Ovary (tissue), 3 donors: ENCODE data around the gene IL3RA.
"Not testable (repeated sequence)": the region's sequence is repeated elsewhere in the genome, so short reads cannot be mapped to it uniquely, and the experiment has no call there.

Experiments used
- EP300 ChIP-seq: sonication (generic); formaldehyde crosslinking; IDR thresholded peaks from one replicate; pipeline ENCODE4 v1.6.1; 2017; ENCODE audit warnings: antibody characterized with exemption
- POLR2A ChIP-seq: fragments of 450-650 bp; IDR thresholded peaks from one replicate; pipeline ENCODE4 v1.6.1; 2017; ENCODE audit warnings: antibody characterized with exemption, mild to moderate bottlenecking, moderate library complexity
- TF ChIP-seq, protein P1 (sequence below), 3 donors: fragments of 450-650 bp in 2 of 3; fragments of 200-600 bp in 1 of 3; IDR thresholded peaks; one replicate each; pipeline versions ENCODE4 v1.5.1 to v1.8.0; 2016 to 2022; ENCODE audit warnings: antibody characterized with exemption in 3 of 3, mild to moderate bottlenecking in 1 of 3
- donor health status: DM: no; HTN: no; CAD: no.

GRCh38 chrX:1366363-1366762 is 29.8 kb downstream of the IL3RA start:
- TF ChIP-seq, protein P1, sequence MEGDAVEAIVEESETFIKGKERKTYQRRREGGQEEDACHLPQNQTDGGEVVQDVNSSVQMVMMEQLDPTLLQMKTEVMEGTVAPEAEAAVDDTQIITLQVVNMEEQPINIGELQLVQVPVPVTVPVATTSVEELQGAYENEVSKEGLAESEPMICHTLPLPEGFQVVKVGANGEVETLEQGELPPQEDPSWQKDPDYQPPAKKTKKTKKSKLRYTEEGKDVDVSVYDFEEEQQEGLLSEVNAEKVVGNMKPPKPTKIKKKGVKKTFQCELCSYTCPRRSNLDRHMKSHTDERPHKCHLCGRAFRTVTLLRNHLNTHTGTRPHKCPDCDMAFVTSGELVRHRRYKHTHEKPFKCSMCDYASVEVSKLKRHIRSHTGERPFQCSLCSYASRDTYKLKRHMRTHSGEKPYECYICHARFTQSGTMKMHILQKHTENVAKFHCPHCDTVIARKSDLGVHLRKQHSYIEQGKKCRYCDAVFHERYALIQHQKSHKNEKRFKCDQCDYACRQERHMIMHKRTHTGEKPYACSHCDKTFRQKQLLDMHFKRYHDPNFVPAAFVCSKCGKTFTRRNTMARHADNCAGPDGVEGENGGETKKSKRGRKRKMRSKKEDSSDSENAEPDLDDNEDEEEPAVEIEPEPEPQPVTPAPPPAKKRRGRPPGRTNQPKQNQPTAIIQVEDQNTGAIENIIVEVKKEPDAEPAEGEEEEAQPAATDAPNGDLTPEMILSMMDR (IDR thresholded peaks at IDR 0.05) = not testable (repeated sequence)
- not testable (repeated sequence) for TF ChIP-seq POLR2A, EP300
